H1 (cell line): ENCODE measurements around the gene PIP5K1B. TPM values are rescaled to one million over a fixed set of nuclear protein-coding genes. Genes with fewer than 3 reads are reported as not detected.

ENCODE experiments used
- CTCF ChIA-PET: fragments of 300-600 bp; sonication (Branson Sonifier 250); formaldehyde crosslinking; loops from one replicate; lab custom pipeline; 2021; ENCODE audit not compliant: partially characterized antibody; lab: Charles Lee
- POLR2A ChIA-PET: fragments of 300-600 bp; sonication (Branson Sonifier 250); formaldehyde crosslinking; loops from one replicate; lab custom pipeline; 2021; ENCODE audit warnings: inconsistent platforms; ENCODE audit not compliant: partially characterized antibody; lab: Charles Lee
- DNase-seq, 2 experiments: peaks; one replicate each; pipeline versions ENCODE4 v3.0.0 to v3.0.0-alpha.2; 2010 to 2022; ENCODE audit warnings: low spot score in 2 of 2, low read depth in 1 of 2, mixed read lengths in 1 of 2
- FAIRE-seq: peaks from 2 replicates; lab custom pipeline; 2011; peaks lifted over from hg19 to GRCh38; lab: Jason Lieb, UNC
- H2AFZ ChIP-seq: 2 replicates; pipeline ENCODE4 v1.8.1; 2012; ENCODE audit warnings: low read length, inconsistent platforms
- H2AK5ac ChIP-seq: 2 replicates; pipeline ENCODE4 v1.6.1; 2013; ENCODE audit warnings: low read depth, low read length
- H2BK120ac ChIP-seq: replicated peaks from 2 replicates; pipeline ENCODE3; 2013; ENCODE audit warnings: low read depth, low read length, inconsistent platforms
- H2BK12ac ChIP-seq: 2 replicates; pipeline ENCODE4 v1.6.1; 2013; ENCODE audit warnings: low read depth, low read length
- H2BK15ac ChIP-seq: 2 replicates; pipeline ENCODE4 v1.6.1; 2013; ENCODE audit warnings: low read length
- H2BK20ac ChIP-seq: 2 replicates; pipeline ENCODE4 v1.6.1; 2013; ENCODE audit warnings: low read length
- H2BK5ac ChIP-seq: 2 replicates; pipeline ENCODE4 v1.6.1; 2013; ENCODE audit warnings: low read depth, low read length
- H3K14ac ChIP-seq: 2 replicates; pipeline ENCODE4 v1.6.1; 2013; ENCODE audit warnings: inconsistent platforms; ENCODE audit not compliant: insufficient read length
- H3K18ac ChIP-seq: 2 replicates; pipeline ENCODE4 v1.6.1; 2013; ENCODE audit warnings: low read length; ENCODE audit errors: extremely low read depth
- H3K23ac ChIP-seq: 2 replicates; pipeline ENCODE4 v1.6.1; 2013; ENCODE audit warnings: inconsistent platforms; ENCODE audit not compliant: insufficient read length
- H3K23me2 ChIP-seq: 2 replicates; pipeline ENCODE4 v1.6.1; 2013; ENCODE audit warnings: low read depth, low read length
- H3K27ac ChIP-seq: 2 replicates; pipeline ENCODE4 v1.6.1; 2011; ENCODE audit warnings: low read depth, low read length, inconsistent platforms
- H3K27me3 ChIP-seq, 4 experiments: replicated peaks in 1 of 4; 1 replicate in 1 of 4; 2 replicates in 3 of 4; pipeline versions ENCODE4 v1.6.1 to v1.8.1; 2011 to 2013; ENCODE audit warnings: low read length in 3 of 4, mild to moderate bottlenecking in 3 of 4, inconsistent platforms in 2 of 4, mixed read lengths in 2 of 4, moderate library complexity in 1 of 4; ENCODE audit not compliant: control insufficient read depth in 3 of 4, insufficient read depth in 3 of 4; ENCODE audit errors: extremely low read depth in 1 of 4
- H3K36me3 ChIP-seq, 4 experiments: 2 replicates each; pipeline versions ENCODE4 v1.6.1 to v1.8.1; 2011 to 2013; ENCODE audit warnings: mild to moderate bottlenecking in 4 of 4, low read length in 3 of 4, moderate library complexity in 2 of 4, control low read depth in 1 of 4, inconsistent platforms in 1 of 4; ENCODE audit not compliant: insufficient read depth in 4 of 4, control insufficient read depth in 2 of 4
- H3K4ac ChIP-seq: replicated peaks from 2 replicates; pipeline ENCODE3; 2013; ENCODE audit warnings: low read length, low read depth, mixed read lengths, inconsistent platforms; ENCODE audit not compliant: insufficient read length
- H3K4me1 ChIP-seq, 4 experiments: replicated peaks in 1 of 4; 1 replicate in 1 of 4; 2 replicates in 3 of 4; pipeline versions ENCODE4 v1.6.1 to v1.8.1; 2011 to 2013; ENCODE audit warnings: low read length in 3 of 4, inconsistent platforms in 2 of 4, mixed read lengths in 1 of 4; ENCODE audit not compliant: insufficient read depth in 4 of 4, control insufficient read depth in 3 of 4
- H3K4me2 ChIP-seq, 2 experiments: 2 replicates each; pipeline versions ENCODE4 v1.6.1 to v1.8.1; 2011 to 2013; ENCODE audit warnings: low read depth in 2 of 2, low read length in 2 of 2, control low read depth in 1 of 2, inconsistent platforms in 1 of 2, mild to moderate bottlenecking in 1 of 2; ENCODE audit not compliant: insufficient read depth in 1 of 2
- H3K4me3 ChIP-seq, 4 experiments: fragments of 200-600, 300-600 bp in 1 of 4; sonication (generic), shearing (Covaris generic), sonication (Bioruptor Twin) in 1 of 4; 2 replicates each; pipeline versions ENCODE4 v1.5.1 to v1.8.1; 2011 to 2016; ENCODE audit warnings: low read length in 4 of 4, low read depth in 3 of 4, control low read depth in 2 of 4, inconsistent platforms in 2 of 4, mild to moderate bottlenecking in 2 of 4, mixed read lengths in 1 of 4, moderate library complexity in 1 of 4; ENCODE audit not compliant: insufficient read depth in 2 of 4; ENCODE audit errors: extremely low read depth in 1 of 4
- H3K56ac ChIP-seq: replicated peaks from 2 replicates; pipeline ENCODE3; 2013; ENCODE audit warnings: low read depth, mild to moderate bottlenecking, mixed read lengths, low read length, inconsistent platforms; ENCODE audit not compliant: insufficient read length
- H3K79me1 ChIP-seq: 2 replicates; pipeline ENCODE4 v1.6.1; 2013; ENCODE audit warnings: low read depth, low read length, control low read depth
- H3K79me2 ChIP-seq, 2 experiments: 2 replicates each; pipeline versions ENCODE4 v1.6.1 to v1.8.1; 2012 to 2013; ENCODE audit warnings: low read length in 2 of 2, mild to moderate bottlenecking in 2 of 2, inconsistent platforms in 1 of 2; ENCODE audit not compliant: insufficient read depth in 2 of 2, control insufficient read depth in 1 of 2
- H3K9ac ChIP-seq, 4 experiments: replicated peaks in 1 of 4; 1 replicate in 1 of 4; 2 replicates in 3 of 4; pipeline versions ENCODE4 v1.6.1 to v1.8.1; 2011 to 2013; ENCODE audit warnings: low read depth in 3 of 4, low read length in 3 of 4, control low read depth in 2 of 4, mild to moderate bottlenecking in 2 of 4, moderate library complexity in 2 of 4, inconsistent platforms in 1 of 4; ENCODE audit errors: extremely low read depth in 1 of 4
- H3K9me3 ChIP-seq, 2 experiments: 2 replicates each; pipeline versions ENCODE4 v1.6.1 to v1.8.1; 2012 to 2013; ENCODE audit warnings: mild to moderate bottlenecking in 2 of 2, moderate library complexity in 2 of 2, control low read depth in 1 of 2, inconsistent platforms in 1 of 2, low read depth in 1 of 2, low read length in 1 of 2, mixed read lengths in 1 of 2; ENCODE audit not compliant: insufficient read depth in 2 of 2
- H4K20me1 ChIP-seq, 2 experiments: replicated peaks in 1 of 2; 2 replicates each; pipeline versions ENCODE3 to v1.8.1; 2011 to 2013; ENCODE audit warnings: inconsistent platforms in 2 of 2, low read length in 2 of 2, mild to moderate bottlenecking in 1 of 2; ENCODE audit not compliant: insufficient read depth in 2 of 2, control insufficient read depth in 1 of 2
- H4K5ac ChIP-seq: 2 replicates; pipeline ENCODE4 v1.6.1; 2013; ENCODE audit warnings: low read length, low read depth, mixed read lengths, inconsistent platforms; ENCODE audit not compliant: insufficient read length
- H4K8ac ChIP-seq: 2 replicates; pipeline ENCODE4 v1.8.0; 2013; ENCODE audit warnings: mild to moderate bottlenecking, moderate library complexity, low read length, inconsistent platforms; ENCODE audit not compliant: insufficient read depth; ENCODE audit errors: extremely low read depth
- H4K91ac ChIP-seq: replicated peaks from 2 replicates; pipeline ENCODE3; 2013; ENCODE audit warnings: low read length, mixed read lengths, inconsistent platforms; ENCODE audit not compliant: insufficient read length
- CBX8 ChIP-seq: fragments of 300-800, 300-1000 bp; sonication (generic); IDR thresholded peaks from 2 replicates; pipeline ENCODE4 v1.7.1; 2016; ENCODE audit warnings: low read depth, low read length, borderline replicate concordance
- E2F6 ChIP-seq: IDR thresholded peaks from 2 replicates; pipeline ENCODE4 v1.6.1; 2012; ENCODE audit warnings: inconsistent platforms
- EZH2 ChIP-seq: fragments of 200-600 bp; sonication (generic); IDR thresholded peaks from 2 replicates; pipeline ENCODE4 v1.7.1; 2012; ENCODE audit warnings: low read depth, mild to moderate bottlenecking, moderate library complexity, low read length, inconsistent platforms; ENCODE audit not compliant: severe bottlenecking
- FOSL1 ChIP-seq: IDR thresholded peaks from 2 replicates; pipeline ENCODE4 v1.6.1; 2011; ENCODE audit warnings: mild to moderate bottlenecking, low read depth, low read length, moderate library complexity; ENCODE audit not compliant: insufficient read depth
- NRF1 ChIP-seq: IDR thresholded peaks from 2 replicates; pipeline ENCODE4 v1.6.1; 2011; ENCODE audit warnings: mild to moderate bottlenecking, low read depth, low read length, improper control_type of control experiment
- POU5F1 ChIP-seq: IDR thresholded peaks from 2 replicates; pipeline ENCODE4 v1.6.1; 2011; ENCODE audit warnings: low read depth, mild to moderate bottlenecking, low read length, moderate library complexity
- SIX5 ChIP-seq: IDR thresholded peaks from 2 replicates; pipeline ENCODE4 v1.6.1; 2011; ENCODE audit warnings: mild to moderate bottlenecking, low read depth, low read length
- SP4 ChIP-seq: IDR thresholded peaks from 2 replicates; pipeline ENCODE4 v1.6.1; 2012; ENCODE audit warnings: low read length, inconsistent platforms
- TAF7 ChIP-seq: optimal IDR thresholded peaks from 2 replicates; pipeline ENCODE3; 2011; ENCODE audit warnings: low read depth, mild to moderate bottlenecking, inconsistent platforms, low read length, moderate library complexity, borderline replicate concordance
- YY1 ChIP-seq: IDR thresholded peaks from 2 replicates; pipeline ENCODE4 v1.6.1; 2011; ENCODE audit warnings: low read depth, mild to moderate bottlenecking, low read length
- WGBS, 2 experiments: shearing (Covaris generic) in 1 of 2; methylation state at CpG; one replicate each; pipeline versions ENCODE4 v1.1.6 to v1.1.7; 2013 to 2015; ENCODE audit warnings: low lambda C conversion rate in 2 of 2, mixed read lengths in 2 of 2, inconsistent platforms in 1 of 2, low coverage in 1 of 2, missing lambda C conversion rate in 1 of 2; ENCODE audit not compliant: insufficient replicate concordance in 2 of 2, insufficient coverage in 1 of 2, insufficient read length in 1 of 2; ENCODE audit errors: extremely low coverage in 1 of 2, missing lambda C conversion rate in 1 of 2; 5-methylcytosine and 5-hydroxymethylcytosine counted together
- polyA plus RNA-seq, 7 experiments: library from polyadenylated mRNA; depleted of rRNA in 3 of 7; stranded (reverse) in 5 of 7; unstranded in 2 of 7; fragments of >200 nt in 5 of 7; fragments of 200-250 nt in 2 of 7; gene quantifications; 1 replicate in 5 of 7; 2 replicates in 1 of 7; 4 replicates in 1 of 7; pipeline versions ENCODE4 v1.2.1 to v1.2.3, GENCODE V29; 2011 to 2013; ENCODE audit warnings: missing spikeins in 2 of 7, mixed read lengths in 2 of 7
- total RNA-seq: library from RNA; stranded (reverse); fragmentation: NEBNext Ultra II Directional; extraction: Animal tissue kit (Norgen Biotek cat#: 25700); gene quantifications from 2 replicates; pipeline ENCODE4 v1.2.1, GENCODE V29; 2021

PIP5K1B gene
- total and polyA plus RNA-seq, 2 of the 8 experiments (the other 6 are each of a cell fraction or from before 2014, with no cell fraction given) = 4.7 to 7.7 TPM

- Histone ChIP-seq H3K4me2 (no peak overlapping the region), H4K20me1 (no peaks in the 10 kb centered on the region), H4K8ac (no peak overlapping the region), H3K4me1 (peaks cover 2 to 19% (median 7%) of the 10 kb centered on the region in 4 experiments; a peak in 4 of 7 replicates), H3K23ac (no peak overlapping the region), H3K56ac (no peak overlapping the region), H2BK120ac (no peak overlapping the region), H2BK12ac (no peak overlapping the region; the same call in 1 of the 2 replicates), H3K4me3 (no peak overlapping the region), H2AFZ (0 out of 2 replicates have a peak overlapping the region, but pooled peaks have one; percentile 52)
- TF ChIP-seq EZH2 = no peak
- no peak for TF ChIP-seq SIX5
- TF ChIP-seq TAF7 = no peak
- TF ChIP-seq YY1 = no peak
- TF ChIP-seq CBX8 = no peak
- no peak for TF ChIP-seq FOSL1
- no peak for TF ChIP-seq SP4
- TF ChIP-seq NRF1 = no peak
- no peak for TF ChIP-seq POU5F1
- no peak for TF ChIP-seq E2F6
- TF ChIP-seq, all 59 proteins: peak for 0
- Histone ChIP-seq H3K79me1 (no peaks in the 10 kb centered on the region), H3K79me2 (no peaks in the 10 kb centered on the region), H3K18ac (no peak overlapping the region; the same call in 1 of the 2 replicates), H3K9me3 (no peaks in the 10 kb centered on the region), H4K5ac (no peak overlapping the region), H2AK5ac (no peak overlapping the region), H3K14ac (no peak overlapping the region), H3K9ac (no peak overlapping the region), H4K91ac (no peak overlapping the region), H3K23me2 (no peaks in the 10 kb centered on the region), H2BK15ac (peak overlapping the region; percentile 94; the same call in 1 of the 2 replicates), H2BK5ac (peak overlapping the region; percentile 17; the same call in 1 of the 2 replicates), H3K4ac (no peak overlapping the region), H3K27ac (no peak overlapping the region), H3K36me3 (no peaks in the 10 kb centered on the region), H2BK20ac (no peak overlapping the region), H3K27me3 (no peaks in the 10 kb centered on the region)
- peak; percentile 52 for FAIRE-seq
- POLR2A ChIA-PET = no interaction called here
- 66% methylated on average over 9 of the region's 9 CpGs; no CpG with 5 or more reads in 1 of the 2 experiments for WGBS, 2 experiments
- no peak for DNase-seq
- CTCF ChIA-PET = interaction anchor here (0.6 to 2.1 kb wide), 7 partner anchors 9 to 124 kb away, joined by 3 to 6 read pairs (median 4); no protein-coding TSS in a partner anchor
These were observed 120.9 kb downstream of the PIP5K1B start for GRCh38 chr9:68825762-68826472.
